NCI-H82 treated with DMSO at 0.1 percent for 48 hours (cell line): Measurements from ENCODE around the gene FKBP1A.

Source experiments
- DNase-seq: peaks from one replicate; lab custom pipeline; 2025; ENCODE audit not compliant: unreplicated experiment; lab: John Stamatoyannopoulos, UW

The FKBP1A gene

GRCh38 chr20:1388253-1388652 lies 4.6 kb downstream of the FKBP1A start:
- no peak for DNase-seq

- DNase-seq, result no peak
These were observed 6.5 kb downstream of the FKBP1A start for GRCh38 chr20:1386323-1386722.

GRCh38 chr20:1383623-1384404 lies 9.0 kb downstream of the FKBP1A start:
- DNase-seq, result no peak

GRCh38 chr20:1382670-1383069 lies 10.2 kb downstream of the FKBP1A start:
- DNase-seq, result no peak

- no peak for DNase-seq
These were observed 10.9 kb downstream of the FKBP1A start for GRCh38 chr20:1381753-1382591.

- DNase-seq, result no peak
These were observed 14.1 kb downstream of the FKBP1A start for GRCh38 chr20:1378735-1379125.

- DNase-seq, result no peak
These were observed 14.7 kb downstream of the FKBP1A start for GRCh38 chr20:1377984-1378734.

- no peak for DNase-seq
These were observed 15.4 kb downstream of the FKBP1A start for GRCh38 chr20:1377341-1377871.

- DNase-seq, result no peak
These were observed 16.2 kb downstream of the FKBP1A start for GRCh38 chr20:1376408-1377270.

GRCh38 chr20:1376007-1376406 lies 16.8 kb downstream of the FKBP1A start:
- DNase-seq, result no peak

- DNase-seq, result no peak
These were observed 17.3 kb downstream of the FKBP1A start for GRCh38 chr20:1375515-1375914.

- no peak for DNase-seq
These were observed 18.6 kb downstream of the FKBP1A start for GRCh38 chr20:1374246-1374645.

GRCh38 chr20:1373614-1374013 lies 19.2 kb downstream of the FKBP1A start:
- DNase-seq, result no peak

GRCh38 chr20:1373036-1373435 lies 19.8 kb downstream of the FKBP1A start:
- no peak for DNase-seq

- DNase-seq, result no peak
These were observed 20.9 kb downstream of the FKBP1A start for GRCh38 chr20:1371830-1372539.

GRCh38 chr20:1371202-1371782 lies 21.6 kb downstream of the FKBP1A start:
- DNase-seq, result no peak

GRCh38 chr20:1370548-1371110 lies 22.2 kb downstream of the FKBP1A start:
- no peak for DNase-seq

- DNase-seq, result no peak
These were observed 22.9 kb downstream of the FKBP1A start for GRCh38 chr20:1369970-1370369.
